NB4 (cell line): Measurements from ENCODE around the gene FERMT2.

Experiments
- DNase-seq: peaks from one replicate; pipeline ENCODE4 v3.0.0; 2010; ENCODE audit warnings: low read depth
- H3K4me3 ChIP-seq: one replicate; pipeline ENCODE4 v1.5.1; 2011; ENCODE audit warnings: mild to moderate bottlenecking, low read depth, low read length, moderate library complexity
- MYC ChIP-seq: IDR thresholded peaks from 2 replicates; pipeline ENCODE4 v1.6.1; 2011; ENCODE audit warnings: low read depth, low read length
- POLR2A ChIP-seq: IDR thresholded peaks from 2 replicates; pipeline ENCODE4 v1.6.1; 2011; ENCODE audit warnings: mild to moderate bottlenecking; ENCODE audit not compliant: insufficient read length; ENCODE audit errors: extremely low read depth
- TF ChIP-seq, protein P1 (sequence below): IDR thresholded peaks from 2 replicates; pipeline ENCODE4 v1.6.1; 2011; ENCODE audit warnings: low read depth, low read length
- TF ChIP-seq, protein P2 (sequence below): IDR thresholded peaks from one replicate; pipeline ENCODE4 v1.5.1; 2012; ENCODE audit warnings: low read depth, low read length

FERMT2 gene

DNA sequence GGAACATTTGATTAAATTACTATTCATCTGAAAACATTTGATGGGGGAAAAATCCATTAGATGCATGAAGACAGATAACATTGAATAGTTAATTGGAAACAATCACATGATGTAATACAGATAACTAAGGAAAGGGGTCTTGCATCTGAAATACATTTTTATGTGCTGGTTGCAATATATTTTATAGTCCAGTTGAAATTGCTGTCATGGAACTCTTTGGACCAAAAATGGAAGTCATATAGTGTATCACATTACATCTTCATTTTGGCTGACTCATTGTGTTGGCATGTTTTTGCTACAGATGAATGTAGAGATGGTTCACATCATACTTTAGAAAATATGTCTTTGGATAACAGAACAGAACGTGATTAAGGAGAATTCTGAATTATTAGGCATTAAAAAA lies 116.4 kb downstream of the FERMT2 start:
- TF ChIP-seq, protein P1, sequence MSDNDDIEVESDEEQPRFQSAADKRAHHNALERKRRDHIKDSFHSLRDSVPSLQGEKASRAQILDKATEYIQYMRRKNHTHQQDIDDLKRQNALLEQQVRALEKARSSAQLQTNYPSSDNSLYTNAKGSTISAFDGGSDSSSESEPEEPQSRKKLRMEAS: no peak
- no peak for TF ChIP-seq POLR2A
- no peak for TF ChIP-seq MYC
- TF ChIP-seq, protein P2, sequence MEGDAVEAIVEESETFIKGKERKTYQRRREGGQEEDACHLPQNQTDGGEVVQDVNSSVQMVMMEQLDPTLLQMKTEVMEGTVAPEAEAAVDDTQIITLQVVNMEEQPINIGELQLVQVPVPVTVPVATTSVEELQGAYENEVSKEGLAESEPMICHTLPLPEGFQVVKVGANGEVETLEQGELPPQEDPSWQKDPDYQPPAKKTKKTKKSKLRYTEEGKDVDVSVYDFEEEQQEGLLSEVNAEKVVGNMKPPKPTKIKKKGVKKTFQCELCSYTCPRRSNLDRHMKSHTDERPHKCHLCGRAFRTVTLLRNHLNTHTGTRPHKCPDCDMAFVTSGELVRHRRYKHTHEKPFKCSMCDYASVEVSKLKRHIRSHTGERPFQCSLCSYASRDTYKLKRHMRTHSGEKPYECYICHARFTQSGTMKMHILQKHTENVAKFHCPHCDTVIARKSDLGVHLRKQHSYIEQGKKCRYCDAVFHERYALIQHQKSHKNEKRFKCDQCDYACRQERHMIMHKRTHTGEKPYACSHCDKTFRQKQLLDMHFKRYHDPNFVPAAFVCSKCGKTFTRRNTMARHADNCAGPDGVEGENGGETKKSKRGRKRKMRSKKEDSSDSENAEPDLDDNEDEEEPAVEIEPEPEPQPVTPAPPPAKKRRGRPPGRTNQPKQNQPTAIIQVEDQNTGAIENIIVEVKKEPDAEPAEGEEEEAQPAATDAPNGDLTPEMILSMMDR: no peak
- DNase-seq: no peak
- H3K4me3 ChIP-seq: no peak overlapping the region

DNA sequence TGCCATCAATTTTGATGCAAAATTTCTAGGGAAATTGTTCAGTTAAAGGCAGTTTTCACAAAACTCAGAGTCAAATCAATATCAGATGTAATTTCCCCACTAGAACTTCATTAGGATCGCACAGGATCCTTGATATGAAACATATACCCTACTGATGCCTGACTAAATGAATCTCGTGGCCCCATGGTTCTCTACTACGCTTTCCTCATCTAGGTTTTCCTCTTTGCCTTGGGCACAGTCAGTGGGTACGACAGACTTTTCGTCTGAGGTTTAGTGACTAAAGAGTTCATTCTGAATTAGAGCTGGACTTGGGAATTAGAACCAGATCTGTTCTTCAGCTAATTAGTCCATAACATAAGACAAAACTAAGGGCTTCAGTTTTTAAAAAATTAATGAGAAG lies 117.0 kb downstream of the FERMT2 start:
- TF ChIP-seq POLR2A: no peak
- TF ChIP-seq, protein P2: no peak
- no peak overlapping the region for H3K4me3 ChIP-seq
- DNase-seq: no peak

DNA sequence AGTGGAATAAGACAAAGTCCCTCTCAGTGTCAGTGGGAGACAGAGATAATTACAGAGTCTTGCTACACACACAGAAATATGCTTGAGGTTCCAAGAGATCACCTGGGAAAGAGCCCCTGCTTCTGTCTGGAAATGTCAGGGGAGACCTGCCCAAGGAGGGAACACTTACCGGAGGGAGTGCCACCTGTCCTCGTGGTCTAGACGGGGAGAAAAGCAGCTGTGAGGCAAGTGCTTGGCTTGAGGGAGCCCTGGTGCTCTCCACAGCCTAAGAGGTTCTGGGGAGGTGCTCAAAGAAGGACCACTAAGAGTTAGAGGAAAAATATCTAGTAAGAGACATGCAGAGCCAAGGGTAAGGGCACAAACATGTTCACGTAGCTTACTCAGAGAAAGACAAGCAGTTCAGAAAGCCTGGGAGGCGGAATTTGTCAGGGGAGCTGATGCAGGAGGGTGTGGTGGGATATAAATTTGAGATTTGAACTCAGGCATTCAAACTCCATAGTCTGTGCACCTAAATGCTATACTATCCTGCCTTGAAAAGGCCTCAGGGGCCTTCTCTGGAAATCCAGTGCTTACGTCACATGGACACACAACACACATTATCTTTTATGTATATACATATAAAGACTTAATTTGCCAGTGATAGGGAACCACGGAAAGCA lies 121.2 kb downstream of the FERMT2 start:
- no peak overlapping the region for H3K4me3 ChIP-seq
- TF ChIP-seq, protein P1: no peak
- TF ChIP-seq, protein P2: no peak
- TF ChIP-seq MYC (no peak), POLR2A (no peak)
- DNase-seq: no peak

DNA sequence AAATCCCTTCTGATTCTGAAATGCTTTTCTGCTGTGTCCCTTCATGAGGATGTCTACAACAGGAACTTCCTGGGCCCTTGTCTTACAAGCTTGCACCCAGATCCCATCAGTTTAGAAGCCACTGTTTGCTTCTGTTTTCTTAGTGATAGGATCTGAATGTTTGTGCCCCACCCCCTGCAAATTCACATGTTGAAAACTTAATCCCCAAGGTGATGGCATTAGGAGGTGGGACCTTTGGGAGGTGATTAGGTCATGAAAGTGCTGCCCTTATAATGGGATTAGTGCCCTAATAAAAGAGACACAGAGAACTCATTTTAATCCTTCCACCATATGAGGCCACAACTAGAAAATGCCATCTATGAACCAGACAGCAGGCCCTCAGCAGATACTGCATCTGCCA lies 123.4 kb downstream of the FERMT2 start:
- TF ChIP-seq, protein P1: no peak
- TF ChIP-seq MYC (no peak), POLR2A (no peak)
- TF ChIP-seq, protein P2: no peak
- H3K4me3 ChIP-seq: no peak overlapping the region
- no peak for DNase-seq

DNA sequence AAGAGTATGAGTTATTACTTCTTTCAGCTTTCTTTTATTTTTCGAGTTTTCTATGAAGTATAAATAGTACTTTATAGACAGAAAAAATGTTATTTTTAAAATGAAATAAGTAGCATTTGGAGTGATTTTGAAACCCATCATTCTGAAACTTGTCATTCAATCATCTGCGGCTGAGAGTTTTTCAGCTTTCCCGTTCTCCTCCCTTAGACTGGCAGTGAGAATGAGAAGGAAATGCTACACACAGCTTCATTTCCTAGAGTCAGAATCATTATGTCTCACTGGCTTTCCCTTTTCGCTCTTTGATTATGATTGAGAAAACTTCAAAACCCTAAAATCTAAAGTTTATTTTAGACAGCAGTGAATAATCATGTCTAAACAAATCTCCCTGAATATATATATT lies 125.8 kb downstream of the FERMT2 start:
- H3K4me3 ChIP-seq: no peak overlapping the region
- DNase-seq: no peak
- TF ChIP-seq, protein P1: no peak
- TF ChIP-seq POLR2A: no peak
- TF ChIP-seq, protein P2: no peak
- no peak for TF ChIP-seq MYC

DNA sequence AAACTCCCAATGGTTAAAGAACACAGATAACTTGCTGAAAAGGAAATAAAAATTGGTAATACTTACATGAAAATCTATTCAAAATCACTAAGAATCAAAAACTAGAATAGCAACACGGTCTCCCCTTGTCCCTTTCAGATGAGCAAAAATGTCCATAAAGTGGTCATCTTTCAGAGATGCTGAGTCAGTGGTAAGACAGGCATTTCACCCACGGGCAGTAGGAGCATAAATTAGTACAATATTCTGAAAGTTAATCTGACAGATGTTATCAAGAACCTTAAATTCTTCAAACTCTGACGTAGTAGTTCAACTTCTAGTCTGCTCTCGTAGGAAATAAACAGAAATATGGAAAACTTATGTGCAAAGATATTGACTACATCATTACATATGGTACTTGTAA lies 126.4 kb downstream of the FERMT2 start:
- no peak for TF ChIP-seq POLR2A
- TF ChIP-seq, protein P2: no peak
- TF ChIP-seq, protein P1: no peak
- no peak for TF ChIP-seq MYC
- DNase-seq: no peak
- H3K4me3 ChIP-seq: no peak overlapping the region
